GM23338 (cell line): ENCODE data around the gene CSNK1A1.

Source experiments
- CTCF ChIP-seq, 2 experiments: fragments of 200-600 bp in 1 of 2; sonication (generic) in 1 of 2; conservative IDR thresholded peaks; 2 replicates each; pipeline versions ENCODE4 v1.5.1 to v1.6.1; 2016 to 2017; ENCODE audit warnings: antibody characterized with exemption in 2 of 2, low read depth in 2 of 2, mild to moderate bottlenecking in 2 of 2, moderate library complexity in 1 of 2
- EZH2 ChIP-seq: fragments of 200-600 bp; sonication (generic); IDR thresholded peaks from one replicate; pipeline ENCODE4 v1.8.0; 2017; ENCODE audit warnings: antibody characterized with exemption, mild to moderate bottlenecking, low read depth; ENCODE audit not compliant: unreplicated experiment
- POLR2AphosphoS5 ChIP-seq: IDR thresholded peaks from 2 replicates; pipeline ENCODE4 v1.6.1; 2016; ENCODE audit warnings: antibody characterized with exemption, low read depth
- ZNF114 ChIP-seq: fragments of 250-450 bp; sonication (Bioruptor Pico); IDR thresholded peaks from 2 replicates; pipeline ENCODE4 v1.5.0; 2020; ENCODE audit warnings: mild to moderate bottlenecking, moderate library complexity

- TF ChIP-seq EZH2 (no peak), CTCF (conservative IDR thresholded peaks at IDR 0.05; ENCODE audit: low read depth in 2 of 2) (no peak), POLR2AphosphoS5 (no peak), ZNF114 (no peak)
These were observed 102.8 kb downstream of the CSNK1A1 start for GRCh38 chr5:149448431-149448830.
